ENCODE data around the gene SDCBP2. TPM values are rescaled to one million over a fixed set of nuclear protein-coding genes. Genes with fewer than 3 reads are reported as not detected.

Gene SDCBP2
- total and polyA plus RNA-seq, 2 experiments from 2014 or later, result 3.2 to 5.3 TPM

GRCh38 chr20:1265226-1265915 is 63.6 kb downstream of the SDCBP2 start:
- Mint-ChIP-seq H3K36me3 (ENCODE audit: low read depth) (no peaks in the 10 kb centered on the region), H3K27me3 (ENCODE audit: insufficient read depth, low read depth, poor library complexity) (peaks cover 2% of the 10 kb centered on the region), H3K4me1 (peaks cover 26% of the 10 kb centered on the region), H3K4me3 (peak overlapping the region; percentile 83), H3K27ac (no peak overlapping the region), H3K9me3 (no peaks in the 10 kb centered on the region)
- H3K4me2 ChIP-seq, result peak overlapping the region; percentile 89
- peak overlapping the region; percentile 100 for H2AFZ ChIP-seq
- TF ChIP-seq CTCF (conservative IDR thresholded peaks at IDR 0.05; ENCODE audit: low read depth in 2 of 2), result no peak
- TF ChIP-seq JUNB (IDR thresholded peaks at IDR 0.05; ENCODE audit: unreplicated experiment), result no peak
- no peak for TF ChIP-seq ZNF331 (CRISPR knock-in tag; IDR thresholded peaks at IDR 0.05; ENCODE audit: low read depth)
- H3K4me1 ChIP-seq (ENCODE audit: insufficient read depth), result peaks cover 15% of the 10 kb centered on the region
- H3K27ac ChIP-seq (ENCODE audit: low read depth), result no peak overlapping the region
- H3F3A ChIP-seq (replicated peaks; ENCODE audit: low read depth), result 0 out of 2 replicates have a peak, but pooled peaks cover 7% of the 10 kb centered on the region
- no peaks in the 10 kb centered on the region for H3K36me3 ChIP-seq (ENCODE audit: insufficient read depth)
- no peaks in the 10 kb centered on the region for H3K79me2 ChIP-seq (replicated peaks; ENCODE audit: insufficient read depth)
- ATAC-seq (no peak), DNase-seq (ENCODE audit: low spot score) (no peak)
- H3K4me3 ChIP-seq, result peak overlapping the region; percentile 79
- H3K9me2 ChIP-seq (ENCODE audit: insufficient read depth), result no peaks in the 10 kb centered on the region
- H3K27me3 ChIP-seq (ENCODE audit: insufficient read depth), result peaks cover 11% of the 10 kb centered on the region; the same call in 1 of the 2 replicates
- H4K20me1 ChIP-seq (replicated peaks; ENCODE audit: insufficient read depth), result 0 out of 2 replicates have a peak, but pooled peaks cover 2% of the 10 kb centered on the region

GRCh38 chr20:1264727-1265126 is 64.2 kb downstream of the SDCBP2 start:
- Histone ChIP-seq H3K4me3 (no peak overlapping the region), H3F3A (replicated peaks; ENCODE audit: low read depth) (0 out of 2 replicates have a peak, but pooled peaks cover 7% of the 10 kb centered on the region), H3K27me3 (ENCODE audit: insufficient read depth) (peaks cover 11% of the 10 kb centered on the region; the same call in 1 of the 2 replicates), H3K36me3 (ENCODE audit: insufficient read depth) (no peaks in the 10 kb centered on the region), H3K4me1 (ENCODE audit: insufficient read depth) (peaks cover 15% of the 10 kb centered on the region), H3K27ac (ENCODE audit: low read depth) (no peak overlapping the region), H3K4me2 (no peak overlapping the region), H4K20me1 (replicated peaks; ENCODE audit: insufficient read depth) (0 out of 2 replicates have a peak, but pooled peaks cover 2% of the 10 kb centered on the region), H3K79me2 (replicated peaks; ENCODE audit: insufficient read depth) (no peaks in the 10 kb centered on the region), H2AFZ (peak overlapping the region; percentile 100), H3K9me2 (ENCODE audit: insufficient read depth) (no peaks in the 10 kb centered on the region)
- peaks cover 26% of the 10 kb centered on the region for H3K4me1 Mint-ChIP-seq
- H3K27ac Mint-ChIP-seq, result no peak overlapping the region
- H3K27me3 Mint-ChIP-seq (ENCODE audit: insufficient read depth, low read depth, poor library complexity), result peaks cover 2% of the 10 kb centered on the region
- H3K36me3 Mint-ChIP-seq (ENCODE audit: low read depth), result no peaks in the 10 kb centered on the region
- H3K9me3 Mint-ChIP-seq, result no peaks in the 10 kb centered on the region
- ATAC-seq (no peak), DNase-seq (ENCODE audit: low spot score) (no peak)
- peak overlapping the region; percentile 83 for H3K4me3 Mint-ChIP-seq
- TF ChIP-seq EZH2phosphoT487 (IDR thresholded peaks at IDR 0.05; ENCODE audit: unreplicated experiment) (no peak), STAT1 (IDR thresholded peaks at IDR 0.05; ENCODE audit: unreplicated experiment) (no peak), CTCF (conservative IDR thresholded peaks at IDR 0.05; ENCODE audit: low read depth in 2 of 2) (no peak), NANOG (IDR thresholded peaks at IDR 0.05; ENCODE audit: borderline replicate concordance) (no peak), CREB1 (CRISPR knock-in tag; IDR thresholded peaks at IDR 0.05; ENCODE audit: low read depth) (no peak), ZNF114 (CRISPR knock-in tag; IDR thresholded peaks at IDR 0.05) (no peak), ZNF462 (CRISPR knock-in tag; IDR thresholded peaks at IDR 0.05) (no peak)

Data from GM23338 (cell line).